Endothelial cell of umbilical vein (primary cell): ENCODE measurements around the gene PGP. TPM values are rescaled to one million over a fixed set of nuclear protein-coding genes. Genes with fewer than 3 reads are reported as not detected.
A peak's percentile ranks its signal among the peaks of the same experiment; 100 is the strongest.

ENCODE experiments used
- BruUV-seq: library from RNA; stranded (reverse); fragments of 400-500 nt; replicated peaks from 2 replicates; lab custom pipeline; 2021; lab: Mats Ljungman, UMichigan
- CTCF ChIA-PET: fragments of 300-600, 350-600 bp; sonication (Branson Sonifier 250); formaldehyde crosslinking; loops from one replicate; lab custom pipeline; 2021; ENCODE audit warnings: antibody characterized with exemption, inconsistent platforms; lab: Charles Lee
- POLR2A ChIA-PET: fragments of 300-600, 350-600 bp; sonication (Branson Sonifier 250); formaldehyde crosslinking; loops from one replicate; lab custom pipeline; 2021; ENCODE audit warnings: antibody characterized with exemption, inconsistent platforms; lab: Charles Lee
- DNase-seq: peaks from one replicate; pipeline ENCODE4 v3.0.0-alpha.2; 2011; ENCODE audit warnings: low read depth, low spot score
- FAIRE-seq: peaks from 2 replicates; lab custom pipeline; 2011; peaks lifted over from hg19 to GRCh38; lab: Jason Lieb, UNC
- H2AFZ ChIP-seq: 2 replicates; pipeline ENCODE4 v1.6.0; 2012; ENCODE audit warnings: low read depth, low read length, control low read depth, inconsistent platforms
- H3K27ac ChIP-seq: 2 replicates; pipeline ENCODE4 v1.5.1; 2011; ENCODE audit warnings: low read depth, mild to moderate bottlenecking, control low read depth, low read length, moderate library complexity; ENCODE audit not compliant: insufficient read depth
- H3K27me3 ChIP-seq, 2 experiments: 2 replicates each; pipeline versions ENCODE4 v1.6.0 to v1.6.1; 2011; ENCODE audit warnings: low read length in 2 of 2, mixed read lengths in 1 of 2; ENCODE audit not compliant: control insufficient read depth in 2 of 2, insufficient read depth in 2 of 2
- H3K36me3 ChIP-seq, 2 experiments: 2 replicates in 1 of 2; 3 replicates in 1 of 2; pipeline ENCODE4 v1.5.1; 2011; ENCODE audit warnings: low read length in 2 of 2, mild to moderate bottlenecking in 1 of 2, moderate library complexity in 1 of 2; ENCODE audit not compliant: control insufficient read depth in 2 of 2, insufficient read depth in 2 of 2; ENCODE audit errors: extremely low read depth in 1 of 2
- H3K4me1 ChIP-seq: 3 replicates; pipeline ENCODE4 v1.5.1; 2011; ENCODE audit warnings: mild to moderate bottlenecking, low read length; ENCODE audit not compliant: control insufficient read depth, insufficient read depth; ENCODE audit errors: extremely low read depth
- H3K4me2 ChIP-seq: 2 replicates; pipeline ENCODE4 v1.6.1; 2011; ENCODE audit warnings: low read length, control low read depth, mixed read lengths; ENCODE audit not compliant: insufficient read depth
- H3K4me3 ChIP-seq, 3 experiments: fragments of 200-600 bp in 1 of 3; sonication (generic), shearing (Covaris generic) in 1 of 3; replicated peaks in 1 of 3; 2 replicates each; pipeline ENCODE4 v1.5.1; 2011 to 2016; ENCODE audit warnings: control low read depth in 3 of 3, low read length in 3 of 3, mild to moderate bottlenecking in 2 of 3, inconsistent platforms in 1 of 3, low read depth in 1 of 3, moderate library complexity in 1 of 3; ENCODE audit not compliant: insufficient read depth in 1 of 3
- H3K79me2 ChIP-seq: 2 replicates; pipeline ENCODE4 v1.6.0; 2012; ENCODE audit warnings: low read length, inconsistent platforms; ENCODE audit not compliant: control insufficient read depth, insufficient read depth
- H3K9ac ChIP-seq: replicated peaks from 2 replicates; pipeline ENCODE3; 2011; ENCODE audit warnings: low read length, control low read depth; ENCODE audit not compliant: insufficient read depth; ENCODE audit errors: extremely low read depth
- H3K9me1 ChIP-seq: replicated peaks from 3 replicates; pipeline ENCODE4 v1.6.0; 2011; ENCODE audit warnings: mild to moderate bottlenecking, low read length; ENCODE audit not compliant: control insufficient read depth, insufficient read depth; ENCODE audit errors: extremely low read depth
- H3K9me3 ChIP-seq: replicated peaks from 2 replicates; pipeline ENCODE4 v1.5.1; 2012; ENCODE audit warnings: low read length, inconsistent platforms; ENCODE audit not compliant: control insufficient read depth, insufficient read depth
- H4K20me1 ChIP-seq: replicated peaks from 2 replicates; pipeline ENCODE3; 2011; ENCODE audit warnings: mild to moderate bottlenecking, low read length; ENCODE audit not compliant: control insufficient read depth, insufficient read depth; ENCODE audit errors: extremely low read depth
- EZH2 ChIP-seq: IDR thresholded peaks from 2 replicates; pipeline ENCODE4 v1.6.1; 2012; ENCODE audit warnings: borderline replicate concordance, low read depth, mild to moderate bottlenecking, moderate library complexity, low read length, inconsistent platforms; ENCODE audit not compliant: severe bottlenecking
- FOS ChIP-seq: IDR thresholded peaks from 2 replicates; pipeline ENCODE4 v1.6.1; 2011; ENCODE audit warnings: mild to moderate bottlenecking, low read length, moderate library complexity, borderline replicate concordance; ENCODE audit not compliant: insufficient read depth
- GATA2 ChIP-seq: IDR thresholded peaks from 2 replicates; pipeline ENCODE4 v1.7.0; 2011; ENCODE audit warnings: low read depth, mild to moderate bottlenecking, moderate library complexity, mixed read lengths, low read length; ENCODE audit not compliant: insufficient read length, insufficient read depth
- JUN ChIP-seq: IDR thresholded peaks from 2 replicates; pipeline ENCODE4 v1.6.1; 2011; ENCODE audit warnings: borderline replicate concordance, low read depth; ENCODE audit not compliant: insufficient read length, insufficient read depth
- MYC ChIP-seq: IDR thresholded peaks from one replicate; pipeline ENCODE4 v1.6.1; 2011; ENCODE audit warnings: mild to moderate bottlenecking, low read depth, low read length
- POLR2A ChIP-seq: IDR thresholded peaks from 2 replicates; pipeline ENCODE4 v1.6.1; 2012; ENCODE audit warnings: low read depth, mild to moderate bottlenecking, control low read depth, low read length
- POLR2AphosphoS5 ChIP-seq: IDR thresholded peaks from 2 replicates; pipeline ENCODE4 v1.6.1; 2012; ENCODE audit warnings: low read depth, mild to moderate bottlenecking, control low read depth, low read length, moderate library complexity; ENCODE audit not compliant: insufficient read depth
- dilution Hi-C: fragments of 300-500 bp; cut with MboI; formaldehyde crosslinking; loops from one replicate; pipeline ENCODE4 v1.15.0; 2019; ENCODE audit warnings: low sequenced_read_pairs; ENCODE audit not compliant: extremely low pct_ligation_motif_present
- intact Hi-C: fragments of 100-400 bp; cut with micrococcal nuclease; formaldehyde crosslinking; loops from one replicate; pipeline ENCODE4 v1.10.0; 2022
- polyA plus RNA-seq, 4 experiments: library from polyadenylated mRNA; depleted of rRNA in 3 of 4; stranded (reverse) in 3 of 4; unstranded in 1 of 4; fragments of >200 nt; gene quantifications; 2 replicates each; pipeline versions ENCODE4 v1.2.1 to v1.2.3, GENCODE V29; 2011 to 2012; ENCODE audit warnings: missing spikeins in 1 of 4
- total RNA-seq: library from RNA; stranded (reverse); gene quantifications from 2 replicates; pipeline ENCODE4 v1.2.3, GENCODE V29; 2021
- TF ChIP-seq, protein P1 (sequence below): IDR thresholded peaks from 2 replicates; pipeline ENCODE4 v1.6.1; 2011; ENCODE audit not compliant: insufficient read depth, insufficient read length
- TF ChIP-seq, protein P2 (sequence below), 2 donors: IDR thresholded peaks; 1 replicate in 1 of 2; 2 replicates in 1 of 2; pipeline ENCODE4 v1.5.1; 2011; ENCODE audit warnings: low read length in 2 of 2, mild to moderate bottlenecking in 2 of 2, moderate library complexity in 2 of 2, control low read depth in 1 of 2, inconsistent platforms in 1 of 2, low read depth in 1 of 2; ENCODE audit not compliant: insufficient read depth in 1 of 2; ENCODE audit errors: extremely low read depth in 1 of 2

PGP gene
- total and polyA plus RNA-seq, 2 donors (not counting 3 experiments of a cell fraction or from before 2014, with no cell fraction given), result 28.5 to 29.6 TPM

- H3K9ac ChIP-seq, result peak overlapping the region; percentile 91
- dilution Hi-C loops (loop anchor here (25.0 kb wide), 1 partner anchor 134 kb away; the partner anchor contains the start of genes NHERF2, NTHL1 and TSC2), intact Hi-C loops (loop anchor here (1.0 to 2.0 kb wide), 3 partner anchors 16 to 80 kb away; partner anchors contain the start of genes E4F1, ECI1 and TRAF7)
- H3K9me3 ChIP-seq, result no peaks in the 10 kb centered on the region
- peaks cover 19 to 58% of the 10 kb centered on the region in 2 experiments for H3K36me3 ChIP-seq
- ChIA-PET POLR2A (interaction anchor here (2.2 kb wide), 1 partner anchor 16 kb away, joined by 32 read pairs; the partner anchor contains the start of gene TRAF7), CTCF (interaction anchor here (1.6 to 2.2 kb wide), 3 partner anchors 16 to 81 kb away, joined by 5 to 14 read pairs (median 7); partner anchors contain the start of genes ECI1 and TRAF7)
- peak overlapping the region; percentile 99 for H3K27ac ChIP-seq
- no peaks in the 10 kb centered on the region for H3K27me3 ChIP-seq
- H3K9me1 ChIP-seq, result no peaks in the 10 kb centered on the region
- TF ChIP-seq GATA2 (no peak), POLR2AphosphoS5 (no peak), FOS (no peak), MYC (no peak), JUN (no peak), EZH2 (no peak), POLR2A (no peak)
- TF ChIP-seq, protein P1, sequence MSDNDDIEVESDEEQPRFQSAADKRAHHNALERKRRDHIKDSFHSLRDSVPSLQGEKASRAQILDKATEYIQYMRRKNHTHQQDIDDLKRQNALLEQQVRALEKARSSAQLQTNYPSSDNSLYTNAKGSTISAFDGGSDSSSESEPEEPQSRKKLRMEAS, result no peak
- TF ChIP-seq, protein P2, sequence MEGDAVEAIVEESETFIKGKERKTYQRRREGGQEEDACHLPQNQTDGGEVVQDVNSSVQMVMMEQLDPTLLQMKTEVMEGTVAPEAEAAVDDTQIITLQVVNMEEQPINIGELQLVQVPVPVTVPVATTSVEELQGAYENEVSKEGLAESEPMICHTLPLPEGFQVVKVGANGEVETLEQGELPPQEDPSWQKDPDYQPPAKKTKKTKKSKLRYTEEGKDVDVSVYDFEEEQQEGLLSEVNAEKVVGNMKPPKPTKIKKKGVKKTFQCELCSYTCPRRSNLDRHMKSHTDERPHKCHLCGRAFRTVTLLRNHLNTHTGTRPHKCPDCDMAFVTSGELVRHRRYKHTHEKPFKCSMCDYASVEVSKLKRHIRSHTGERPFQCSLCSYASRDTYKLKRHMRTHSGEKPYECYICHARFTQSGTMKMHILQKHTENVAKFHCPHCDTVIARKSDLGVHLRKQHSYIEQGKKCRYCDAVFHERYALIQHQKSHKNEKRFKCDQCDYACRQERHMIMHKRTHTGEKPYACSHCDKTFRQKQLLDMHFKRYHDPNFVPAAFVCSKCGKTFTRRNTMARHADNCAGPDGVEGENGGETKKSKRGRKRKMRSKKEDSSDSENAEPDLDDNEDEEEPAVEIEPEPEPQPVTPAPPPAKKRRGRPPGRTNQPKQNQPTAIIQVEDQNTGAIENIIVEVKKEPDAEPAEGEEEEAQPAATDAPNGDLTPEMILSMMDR (IDR thresholded peaks at IDR 0.05; ENCODE audit: extremely low read depth in 1 of 2, insufficient read depth in 1 of 2, low read depth in 1 of 2, low read length in 2 of 2), result no peak
- peak; percentile 72 for FAIRE-seq
- H2AFZ ChIP-seq, result no peak overlapping the region
- H3K4me3 ChIP-seq, result peak overlapping the region; percentile 40 to 71 (median 57)
- DNase-seq, result peak; percentile 51
- H3K4me2 ChIP-seq, result peak overlapping the region; percentile 65
- H3K4me1 ChIP-seq, result peaks cover 24% of the 10 kb centered on the region
- H4K20me1 ChIP-seq, result no peaks in the 10 kb centered on the region
- BruUV-seq, result TSS peak; percentile 44
- peaks cover 48% of the 10 kb centered on the region for H3K79me2 ChIP-seq
Measured at GRCh38 chr16:2170587-2171435, 43.8 kb downstream of the PGP start.
